Measurements from ENCODE around the gene FRAT1. TPM values are rescaled to one million over a fixed set of nuclear protein-coding genes. Genes with fewer than 3 reads are reported as not detected.

Gene FRAT1
- total and polyA plus RNA-seq, 2 of the 8 experiments (the other 6 are each of a cell fraction or from before 2014, with no cell fraction given) = 1.9 to 5.2 TPM

- Histone ChIP-seq H2BK15ac (ENCODE audit: low read length) (no peak overlapping the region; the same call in 1 of the 2 replicates), H4K5ac (ENCODE audit: insufficient read length, low read depth, low read length) (no peak overlapping the region), H2BK12ac (ENCODE audit: low read depth, low read length) (peak overlapping the region; percentile 88), H4K20me1 (replicated peaks in 1 of 2; ENCODE audit: control insufficient read depth in 1 of 2, insufficient read depth in 2 of 2, low read length in 2 of 2) (no peaks in the 10 kb centered on the region), H3K23ac (ENCODE audit: insufficient read length) (no peak overlapping the region), H3K27me3 (replicated peaks in 1 of 4; ENCODE audit: control insufficient read depth in 3 of 4, extremely low read depth in 1 of 4, insufficient read depth in 3 of 4, low read length in 3 of 4) (peaks cover 6 to 23% (median 20%) of the 10 kb centered on the region in 4 experiments), H2BK20ac (ENCODE audit: low read length) (no peak overlapping the region), H3K14ac (ENCODE audit: insufficient read length) (no peak overlapping the region), H3K9ac (replicated peaks in 1 of 4; ENCODE audit: extremely low read depth in 1 of 4, low read depth in 3 of 4, low read length in 3 of 4) (peak overlapping the region; percentile 51 to 99 (median 91); a peak in 5 of 7 replicates), H3K4ac (replicated peaks; ENCODE audit: insufficient read length, low read depth, low read length) (no peak overlapping the region), H3K4me1 (replicated peaks in 1 of 4; ENCODE audit: control insufficient read depth in 3 of 4, insufficient read depth in 4 of 4, low read length in 3 of 4) (peaks cover 0 to 15% (median 12%) of the 10 kb centered on the region in 4 experiments; a peak in 6 of 7 replicates), H3K18ac (ENCODE audit: extremely low read depth, low read length) (peak overlapping the region; percentile 71), H3K23me2 (ENCODE audit: low read depth, low read length) (peaks cover 19% of the 10 kb centered on the region), H3K79me1 (ENCODE audit: low read depth, low read length) (no peaks in the 10 kb centered on the region), H3K4me3 (ENCODE audit: extremely low read depth in 1 of 4, insufficient read depth in 2 of 4, low read depth in 3 of 4, low read length in 4 of 4) (peak overlapping the region; percentile 45 to 79 (median 70)), H3K4me2 (ENCODE audit: insufficient read depth in 1 of 2, low read depth in 2 of 2, low read length in 2 of 2) (peak overlapping the region; percentile 87 to 97), H2BK120ac (replicated peaks; ENCODE audit: low read depth, low read length) (no peak overlapping the region), H2AFZ (ENCODE audit: low read length) (no peak overlapping the region; the same call in 1 of the 2 replicates), H4K91ac (replicated peaks; ENCODE audit: insufficient read length, low read length) (no peak overlapping the region), H2BK5ac (ENCODE audit: low read depth, low read length) (peak overlapping the region; percentile 48; the same call in 1 of the 2 replicates), H2AK5ac (ENCODE audit: low read depth, low read length) (no peak overlapping the region), H4K8ac (ENCODE audit: extremely low read depth, insufficient read depth, low read length) (peak overlapping the region; percentile 80; the same call in 1 of the 2 replicates), H3K79me2 (ENCODE audit: control insufficient read depth in 1 of 2, insufficient read depth in 2 of 2, low read length in 2 of 2) (no peaks in the 10 kb centered on the region), H3K56ac (replicated peaks; ENCODE audit: insufficient read length, low read depth, low read length) (no peak overlapping the region), H3K27ac (ENCODE audit: low read depth, low read length) (no peak overlapping the region; the same call in 1 of the 2 replicates), H3K9me3 (ENCODE audit: insufficient read depth in 2 of 2, low read depth in 1 of 2, low read length in 1 of 2) (no peaks in the 10 kb centered on the region), H3K36me3 (ENCODE audit: control insufficient read depth in 2 of 4, insufficient read depth in 4 of 4, low read length in 3 of 4) (no peaks in the 10 kb centered on the region)
- FAIRE-seq = no peak
- DNase-seq (ENCODE audit: low read depth in 1 of 2, low spot score in 2 of 2) = peak; percentile 36 to 82
- ChIA-PET CTCF (ENCODE audit: partially characterized antibody) (interaction anchor here (0.7 to 2.5 kb wide), 7 partner anchors 13 to 41 kb away, joined by 3 to 28 read pairs (median 3); no protein-coding TSS in a partner anchor), POLR2A (ENCODE audit: partially characterized antibody) (interaction anchor here (0.7 to 3.4 kb wide), 12 partner anchors 9 to 107 kb away, joined by 3 to 61 read pairs (median 6); partner anchors contain the start of genes ARHGAP19 and FRAT2)
- WGBS, 2 experiments (ENCODE audit: extremely low coverage in 1 of 2, insufficient coverage in 1 of 2, insufficient read length in 1 of 2, insufficient replicate concordance in 2 of 2, low coverage in 1 of 2, low lambda C conversion rate in 2 of 2, missing lambda C conversion rate in 1 of 2) = 1% methylated on average over 56 of the region's 83 CpGs; no CpG with 5 or more reads in 1 of the 2 experiments
- TF ChIP-seq EGR1 (IDR thresholded peaks at IDR 0.05; ENCODE audit: borderline replicate concordance, low read depth, low read length) (no peak), MAX (IDR thresholded peaks at IDR 0.05) (0 out of 2 replicates have a peak, but pooled peaks have one; percentile 31), PHF8 (conservative IDR thresholded peaks at IDR 0.05; ENCODE audit: low read depth, low read length) (no peak; the same call in 1 of the 2 replicates), SP2 (IDR thresholded peaks at IDR 0.05; ENCODE audit: low read length) (no peak), KDM4A (IDR thresholded peaks at IDR 0.05; ENCODE audit: low read depth, low read length, severe bottlenecking) (peak; percentile 79), MAFK (IDR thresholded peaks at IDR 0.05; ENCODE audit: low read depth, low read length) (no peak), CHD2 (IDR thresholded peaks at IDR 0.05; ENCODE audit: low read length) (no peak), ATF2 (IDR thresholded peaks at IDR 0.05; ENCODE audit: low read length) (no peak), CEBPB (IDR thresholded peaks at IDR 0.05; ENCODE audit: low read depth, low read length) (no peak)
These were observed 804 bp downstream of the FRAT1 start for GRCh38 chr10:97319671-97320479.

Data from H1 (cell line).